Effector memory CD8-positive, alpha-beta T cell (primary cell): ENCODE measurements around the gene S100A14.

ENCODE experiments used
- ATAC-seq: fragments of 150-1000 bp; cut with Tn5 transposase; replicated peaks from 2 replicates; pipeline ENCODE4 v1.10.0; 2021; ENCODE audit warnings: mild to moderate bottlenecking, moderate library complexity
- DNase-seq, 3 experiments: peaks; one replicate each; pipeline ENCODE4 v3.0.0; 2021
- H3K27ac Mint-ChIP-seq, 2 donors: one replicate each; pipeline ENCODE4 v1.8.0; 2022; ENCODE audit warnings: mild to moderate bottlenecking in 2 of 2, mixed read lengths in 2 of 2, moderate library complexity in 2 of 2
- H3K27me3 Mint-ChIP-seq, 2 donors: one replicate each; pipeline ENCODE4 v1.8.0; 2022; ENCODE audit warnings: mixed read lengths in 2 of 2
- H3K36me3 Mint-ChIP-seq: one replicate; pipeline ENCODE4 v1.8.0; 2022; ENCODE audit warnings: mild to moderate bottlenecking, moderate library complexity, mixed read lengths; ENCODE audit not compliant: insufficient read depth
- H3K4me1 Mint-ChIP-seq, 2 donors: one replicate each; pipeline ENCODE4 v1.8.0; 2022; ENCODE audit warnings: low read depth in 2 of 2, mixed read lengths in 2 of 2
- H3K4me3 Mint-ChIP-seq, 2 donors: one replicate each; pipeline ENCODE4 v1.8.0; 2022; ENCODE audit warnings: mild to moderate bottlenecking in 2 of 2, mixed read lengths in 2 of 2, moderate library complexity in 2 of 2
- H3K9me3 Mint-ChIP-seq, 2 donors: one replicate each; pipeline ENCODE4 v1.8.0; 2022; ENCODE audit warnings: mixed read lengths in 2 of 2

The S100A14 gene

GRCh38 chr1:153619171-153619570 lies 3.0 kb upstream of the S100A14 start:
- no peaks in the 10 kb centered on the region for H3K27me3 Mint-ChIP-seq

GRCh38 chr1:153617663-153618062 lies 1.5 kb upstream of the S100A14 start:
- Mint-ChIP-seq H3K4me3 (no peak overlapping the region), H3K36me3 (peaks cover 3% of the 10 kb centered on the region), H3K9me3 (no peaks in the 10 kb centered on the region), H3K27ac (peak overlapping the region in 1 of 2 donors; percentile 5), H3K4me1 (no peaks in the 10 kb centered on the region), H3K27me3 (no peaks in the 10 kb centered on the region)
- ATAC-seq = peak; percentile 86
- DNase-seq = peak; percentile 52 to 54 (median 54)

More at GRCh38 chr1:153619171-153619570, 3.0 kb upstream of the S100A14 start:
- no peak for ATAC-seq
- H3K9me3 Mint-ChIP-seq = no peaks in the 10 kb centered on the region
- no peak overlapping the region for H3K4me3 Mint-ChIP-seq
- no peak for DNase-seq
- H3K4me1 Mint-ChIP-seq = no peaks in the 10 kb centered on the region
- no peak overlapping the region for H3K27ac Mint-ChIP-seq
- H3K36me3 Mint-ChIP-seq = peaks cover 3% of the 10 kb centered on the region

DNA sequence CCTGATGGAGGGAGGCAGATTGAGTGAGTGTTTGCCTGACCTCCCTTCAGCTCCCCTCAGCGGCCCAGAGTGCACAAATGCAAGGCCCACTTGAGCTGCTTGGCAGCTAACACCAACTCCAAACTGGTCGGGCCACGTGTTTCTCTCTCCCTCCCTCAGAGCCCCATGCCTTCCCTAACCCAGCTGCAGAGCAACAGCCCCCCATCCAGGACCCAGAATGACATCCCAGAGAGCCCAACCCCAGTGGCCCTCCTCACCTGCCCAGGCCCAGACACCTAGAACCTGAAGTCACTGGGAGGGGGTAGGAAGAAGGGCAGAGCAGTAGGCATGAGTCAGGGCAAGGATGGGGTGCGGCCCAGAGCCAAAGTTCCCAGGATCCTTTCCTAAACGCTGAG lies 789 bp upstream of the S100A14 start:
- Mint-ChIP-seq H3K27me3 (no peaks in the 10 kb centered on the region), H3K9me3 (no peaks in the 10 kb centered on the region), H3K36me3 (peaks cover 3% of the 10 kb centered on the region), H3K4me1 (no peaks in the 10 kb centered on the region), H3K27ac (peak overlapping the region in 1 of 2 donors; percentile 5), H3K4me3 (no peak overlapping the region)
- DNase-seq = no peak
- no peak for ATAC-seq

DNA sequence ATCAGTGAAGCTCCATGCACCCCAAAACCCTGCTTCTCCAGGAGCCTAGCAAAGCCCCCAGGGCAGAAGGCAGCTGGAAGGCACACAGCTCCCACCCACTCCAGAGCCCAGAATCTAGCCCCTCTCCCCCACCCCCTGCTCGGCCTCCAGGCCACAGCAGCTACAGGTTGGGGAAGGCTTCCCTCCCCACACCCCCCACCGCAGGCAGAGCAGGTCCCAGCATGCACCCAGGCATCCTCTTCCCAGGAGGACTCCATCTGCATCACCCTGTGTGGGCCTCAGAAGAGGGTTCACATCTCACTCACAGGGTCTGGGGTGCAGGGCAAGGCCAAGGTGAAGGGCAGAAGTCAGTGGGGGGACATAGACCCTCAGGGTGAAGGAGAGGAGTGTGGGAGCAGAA lies 719 bp downstream of the S100A14 start:
- Mint-ChIP-seq H3K36me3 (no peaks in the 10 kb centered on the region), H3K9me3 (no peaks in the 10 kb centered on the region), H3K27ac (no peak overlapping the region), H3K4me1 (no peaks in the 10 kb centered on the region), H3K4me3 (no peak overlapping the region), H3K27me3 (no peaks in the 10 kb centered on the region)
- no peak for DNase-seq
- no peak for ATAC-seq

GRCh38 chr1:153614906-153615305 lies 1.2 kb downstream of the S100A14 start:
- Mint-ChIP-seq H3K27ac (no peak overlapping the region), H3K36me3 (no peaks in the 10 kb centered on the region), H3K27me3 (no peaks in the 10 kb centered on the region), H3K9me3 (no peaks in the 10 kb centered on the region), H3K4me1 (no peaks in the 10 kb centered on the region), H3K4me3 (no peak overlapping the region)
- no peak for ATAC-seq
- no peak for DNase-seq

GRCh38 chr1:153614189-153614900 lies 1.8 kb downstream of the S100A14 start:
- DNase-seq = no peak
- Mint-ChIP-seq H3K4me3 (no peak overlapping the region), H3K27ac (no peak overlapping the region), H3K4me1 (no peaks in the 10 kb centered on the region), H3K36me3 (no peaks in the 10 kb centered on the region), H3K27me3 (no peaks in the 10 kb centered on the region), H3K9me3 (no peaks in the 10 kb centered on the region)
- ATAC-seq = no peak

DNA sequence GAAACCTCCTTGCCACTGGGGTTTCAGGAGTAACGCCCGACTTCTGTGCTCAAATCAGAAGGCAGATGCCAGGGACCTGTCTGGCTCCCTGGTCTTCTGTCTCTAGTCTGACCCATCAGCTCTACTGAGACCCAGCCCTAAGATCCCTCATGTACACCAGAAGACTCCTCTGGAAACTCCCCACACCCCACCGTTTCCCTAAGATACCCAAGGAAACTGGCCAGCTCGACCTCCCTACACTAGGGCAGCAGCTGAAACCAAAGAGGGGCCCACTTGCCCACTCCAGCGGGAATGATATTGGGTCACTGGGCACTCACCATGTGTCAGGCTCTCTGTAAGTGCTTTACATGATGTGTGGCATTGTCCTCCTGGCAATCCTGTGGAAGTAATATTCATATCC lies 2.7 kb downstream of the S100A14 start:
- Mint-ChIP-seq H3K9me3 (no peaks in the 10 kb centered on the region), H3K4me3 (no peak overlapping the region), H3K4me1 (no peaks in the 10 kb centered on the region), H3K36me3 (no peaks in the 10 kb centered on the region), H3K27ac (no peak overlapping the region), H3K27me3 (no peaks in the 10 kb centered on the region)
- no peak for ATAC-seq
- no peak for DNase-seq

- no peak for DNase-seq
- no peaks in the 10 kb centered on the region for H3K4me1 Mint-ChIP-seq
Measured at GRCh38 chr1:153612755-153613331, 3.3 kb downstream of the S100A14 start, which contains the start of gene S100A16. Gene S100A16 (minus strand): TSS chr1:153613137. CDS start chr1:153608151, 4,986 bp downstream.

DNA sequence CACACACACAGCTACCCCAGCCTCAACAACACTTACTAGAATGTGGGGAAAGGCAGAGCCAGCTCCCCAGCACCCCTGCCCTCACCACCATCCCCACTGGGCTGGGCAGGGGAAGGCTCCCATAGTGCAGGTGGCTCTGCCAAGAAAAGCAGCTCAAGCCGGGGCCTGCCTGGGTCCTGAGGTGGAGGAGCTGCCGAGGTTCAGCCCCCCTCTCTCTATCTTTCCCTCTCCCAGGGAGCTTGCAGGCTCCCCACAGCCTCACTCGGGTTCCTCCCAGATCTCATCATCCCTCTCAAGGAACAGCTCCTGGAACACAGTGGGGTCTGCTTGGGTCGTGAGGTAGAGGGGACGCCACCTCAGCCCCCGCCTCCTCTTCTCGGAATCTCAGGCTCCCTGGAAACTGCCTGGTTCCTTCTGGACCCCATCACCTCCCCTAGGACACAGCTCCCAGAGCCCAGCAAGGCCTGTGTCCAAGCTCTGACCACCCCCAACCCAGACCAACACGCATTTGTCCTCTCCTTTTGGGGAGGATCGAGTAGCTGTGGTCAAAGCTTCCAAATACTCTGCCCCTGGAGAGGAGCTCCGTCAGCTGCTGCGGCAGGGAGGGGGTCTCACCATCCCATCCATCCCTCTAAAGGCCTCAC lies 3.9 kb downstream of the S100A14 start:
- DNase-seq (no peak), ATAC-seq (no peak)
- H3K4me1 Mint-ChIP-seq = no peaks in the 10 kb centered on the region
- no peaks in the 10 kb centered on the region for H3K27me3 Mint-ChIP-seq
- H3K36me3 Mint-ChIP-seq = no peaks in the 10 kb centered on the region
- H3K27ac Mint-ChIP-seq = no peak overlapping the region
- no peaks in the 10 kb centered on the region for H3K9me3 Mint-ChIP-seq
- no peak overlapping the region for H3K4me3 Mint-ChIP-seq

More at GRCh38 chr1:153612755-153613331, 3.3 kb downstream of the S100A14 start, which contains the start of gene S100A16:
- no peak for ATAC-seq
- Mint-ChIP-seq H3K36me3 (no peaks in the 10 kb centered on the region), H3K27me3 (no peaks in the 10 kb centered on the region), H3K4me3 (no peak within 1 kb of the TSS), H3K9me3 (no peaks in the 10 kb centered on the region), H3K27ac (no peak within 1 kb of the TSS)

- ATAC-seq (no peak), DNase-seq (no peak)
- Mint-ChIP-seq H3K9me3 (no peaks in the 10 kb centered on the region), H3K4me1 (no peaks in the 10 kb centered on the region), H3K4me3 (no peak overlapping the region), H3K27ac (no peak overlapping the region), H3K27me3 (no peaks in the 10 kb centered on the region), H3K36me3 (no peaks in the 10 kb centered on the region)
Measured at GRCh38 chr1:153611356-153611755, 4.8 kb downstream of the S100A14 start.

DNA sequence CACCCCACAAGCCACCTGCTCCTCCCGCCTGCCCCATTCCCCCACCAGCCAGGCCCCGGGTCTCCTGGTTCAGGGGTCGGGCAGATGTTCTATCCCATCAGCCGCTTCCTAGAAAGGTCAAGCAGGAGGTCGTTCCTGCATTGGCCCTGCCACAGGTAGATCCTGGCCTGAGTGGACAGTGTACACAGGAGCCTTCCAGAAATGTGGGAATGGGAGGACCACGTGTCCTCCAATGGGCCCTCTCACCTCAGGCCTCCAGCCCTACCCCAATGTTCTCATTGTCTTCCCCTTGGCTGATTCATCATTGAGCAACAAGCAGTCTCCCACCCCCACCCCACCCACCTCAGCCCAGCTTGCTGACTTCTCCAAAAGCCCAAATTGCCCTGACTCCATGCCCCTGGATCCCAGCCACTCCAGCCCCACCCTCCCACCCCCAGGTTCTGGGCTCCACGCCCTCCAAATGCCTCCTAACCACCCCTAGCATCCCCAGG lies 5.3 kb downstream of the S100A14 start:
- Mint-ChIP-seq H3K27me3 (no peaks in the 10 kb centered on the region), H3K36me3 (no peaks in the 10 kb centered on the region), H3K27ac (no peak overlapping the region), H3K4me3 (no peak overlapping the region), H3K9me3 (no peaks in the 10 kb centered on the region), H3K4me1 (no peaks in the 10 kb centered on the region)
- ATAC-seq (no peak), DNase-seq (no peak)

- no peak for ATAC-seq
- Mint-ChIP-seq H3K4me1 (no peaks in the 10 kb centered on the region), H3K36me3 (no peaks in the 10 kb centered on the region), H3K4me3 (no peak overlapping the region), H3K27ac (no peak overlapping the region), H3K9me3 (no peaks in the 10 kb centered on the region), H3K27me3 (no peaks in the 10 kb centered on the region)
- DNase-seq = no peak
Measured at GRCh38 chr1:153610334-153610733, 5.8 kb downstream of the S100A14 start.

GRCh38 chr1:153609585-153609907 lies 6.6 kb downstream of the S100A14 start:
- Mint-ChIP-seq H3K9me3 (no peaks in the 10 kb centered on the region), H3K27me3 (no peaks in the 10 kb centered on the region), H3K27ac (no peak overlapping the region), H3K4me3 (no peak overlapping the region), H3K36me3 (no peaks in the 10 kb centered on the region), H3K4me1 (no peaks in the 10 kb centered on the region)
- no peak for ATAC-seq
- DNase-seq = no peak
